ENCODE measurements around the gene PANK4. TPM values are rescaled to one million over a fixed set of nuclear protein-coding genes. Genes with fewer than 3 reads are reported as not detected.

Gene PANK4
- total RNA-seq, 1 experiment from 2014 or later = 22.1 TPM

- BruUV-seq (replicated peaks) = no TSS peak
Observed at GRCh38 chr1:2557482-2558400, 31.3 kb upstream of the PANK4 start.

GRCh38 chr1:2556678-2557481 is 30.5 kb upstream of the PANK4 start:
- H3K9me3 Mint-ChIP-seq (ENCODE audit: unreplicated experiment) = no peaks in the 10 kb centered on the region
- no peak for DNase-seq (ENCODE audit: unreplicated experiment)
- H3K4me3 Mint-ChIP-seq (ENCODE audit: unreplicated experiment) = peak overlapping the region; percentile 75
- BruUV-seq (replicated peaks) = no TSS peak
- ChIA-PET POLR2A (interaction anchor here (0.8 kb wide), 1 partner anchor 328 kb away, joined by 3 read pairs; no protein-coding TSS in a partner anchor), CTCF (interaction anchor here (1.0 to 1.3 kb wide), 2 partner anchors 10 to 867 kb away, joined by 3 to 4 read pairs; no protein-coding TSS in a partner anchor)
- TF ChIP-seq CTCF (IDR thresholded peaks at IDR 0.05; ENCODE audit: unreplicated experiment) = no peak
- no peaks in the 10 kb centered on the region for H3K36me3 Mint-ChIP-seq (ENCODE audit: insufficient read depth, unreplicated experiment)
- peaks cover 7% of the 10 kb centered on the region for H3K4me1 Mint-ChIP-seq (ENCODE audit: insufficient read depth, unreplicated experiment)
- intact Hi-C loops (cut with micrococcal nuclease) = no loop called here
- no peaks in the 10 kb centered on the region for H3K27me3 Mint-ChIP-seq (ENCODE audit: insufficient read depth, unreplicated experiment)
- H3K27ac Mint-ChIP-seq (ENCODE audit: low read depth, unreplicated experiment) = peak overlapping the region; percentile 80

More at GRCh38 chr1:2557482-2558400, 31.3 kb upstream of the PANK4 start:
- CTCF ChIA-PET = interaction anchor here (0.6 kb wide), 1 partner anchor 31 kb away, joined by 3 read pairs; no protein-coding TSS in a partner anchor
- no peaks in the 10 kb centered on the region for H3K9me3 Mint-ChIP-seq (ENCODE audit: unreplicated experiment)
- no peaks in the 10 kb centered on the region for H3K27me3 Mint-ChIP-seq (ENCODE audit: insufficient read depth, unreplicated experiment)
- intact Hi-C loops (cut with micrococcal nuclease) = no loop called here
- no peak overlapping the region for H3K4me3 Mint-ChIP-seq (ENCODE audit: unreplicated experiment)
- no peak overlapping the region for H3K27ac Mint-ChIP-seq (ENCODE audit: low read depth, unreplicated experiment)
- no peak for DNase-seq (ENCODE audit: unreplicated experiment)
- POLR2A ChIA-PET = interaction anchor here (0.5 kb wide), 1 partner anchor 916 kb away, joined by 3 read pairs; no protein-coding TSS in a partner anchor
- peaks cover 7% of the 10 kb centered on the region for H3K4me1 Mint-ChIP-seq (ENCODE audit: insufficient read depth, unreplicated experiment)
- no peak for TF ChIP-seq CTCF (IDR thresholded peaks at IDR 0.05; ENCODE audit: unreplicated experiment)
- no peaks in the 10 kb centered on the region for H3K36me3 Mint-ChIP-seq (ENCODE audit: insufficient read depth, unreplicated experiment)

- H3K27me3 Mint-ChIP-seq (ENCODE audit: insufficient read depth, unreplicated experiment) = no peaks in the 10 kb centered on the region
- DNase-seq (ENCODE audit: unreplicated experiment) = peak; percentile 34
- H3K4me3 Mint-ChIP-seq (ENCODE audit: unreplicated experiment) = peak within 1 kb of the TSS; percentile 75
- H3K27ac Mint-ChIP-seq (ENCODE audit: low read depth, unreplicated experiment) = peak within 1 kb of the TSS; percentile 80
- H3K36me3 Mint-ChIP-seq (ENCODE audit: insufficient read depth, unreplicated experiment) = no peaks in the 10 kb centered on the region
- CTCF ChIA-PET = interaction anchor here (1.0 to 1.3 kb wide), 2 partner anchors 9 to 868 kb away, joined by 3 to 4 read pairs; no protein-coding TSS in a partner anchor
- H3K4me1 Mint-ChIP-seq (ENCODE audit: insufficient read depth, unreplicated experiment) = peaks cover 7% of the 10 kb centered on the region
- H3K9me3 Mint-ChIP-seq (ENCODE audit: unreplicated experiment) = no peaks in the 10 kb centered on the region
- TF ChIP-seq CTCF (IDR thresholded peaks at IDR 0.05; ENCODE audit: unreplicated experiment) = no peak
- BruUV-seq (replicated peaks) = no TSS peak
- POLR2A ChIA-PET = interaction anchor here (0.8 kb wide), 1 partner anchor 327 kb away, joined by 3 read pairs; no protein-coding TSS in a partner anchor
- intact Hi-C loops (cut with micrococcal nuclease) = no loop called here
Observed at GRCh38 chr1:2556277-2556677, 29.9 kb upstream of the PANK4 start, which contains the start of gene TNFRSF14. TSS of gene TNFRSF14 (plus strand) at chr1:2556371. CDS start at chr1:2556665, 294 bp downstream.
